Measurements from ENCODE around the gene MMP14. TPM values are rescaled to one million over a fixed set of nuclear protein-coding genes. Genes with fewer than 3 reads are reported as not detected.
A peak's percentile ranks its signal among the peaks of the same experiment; 100 is the strongest.

The MMP14 gene
- total and polyA plus RNA-seq, 2 of the 13 experiments (the other 11 are each of a cell fraction or from before 2014, with no cell fraction given) = 5.2 to 9.8 TPM

DNA sequence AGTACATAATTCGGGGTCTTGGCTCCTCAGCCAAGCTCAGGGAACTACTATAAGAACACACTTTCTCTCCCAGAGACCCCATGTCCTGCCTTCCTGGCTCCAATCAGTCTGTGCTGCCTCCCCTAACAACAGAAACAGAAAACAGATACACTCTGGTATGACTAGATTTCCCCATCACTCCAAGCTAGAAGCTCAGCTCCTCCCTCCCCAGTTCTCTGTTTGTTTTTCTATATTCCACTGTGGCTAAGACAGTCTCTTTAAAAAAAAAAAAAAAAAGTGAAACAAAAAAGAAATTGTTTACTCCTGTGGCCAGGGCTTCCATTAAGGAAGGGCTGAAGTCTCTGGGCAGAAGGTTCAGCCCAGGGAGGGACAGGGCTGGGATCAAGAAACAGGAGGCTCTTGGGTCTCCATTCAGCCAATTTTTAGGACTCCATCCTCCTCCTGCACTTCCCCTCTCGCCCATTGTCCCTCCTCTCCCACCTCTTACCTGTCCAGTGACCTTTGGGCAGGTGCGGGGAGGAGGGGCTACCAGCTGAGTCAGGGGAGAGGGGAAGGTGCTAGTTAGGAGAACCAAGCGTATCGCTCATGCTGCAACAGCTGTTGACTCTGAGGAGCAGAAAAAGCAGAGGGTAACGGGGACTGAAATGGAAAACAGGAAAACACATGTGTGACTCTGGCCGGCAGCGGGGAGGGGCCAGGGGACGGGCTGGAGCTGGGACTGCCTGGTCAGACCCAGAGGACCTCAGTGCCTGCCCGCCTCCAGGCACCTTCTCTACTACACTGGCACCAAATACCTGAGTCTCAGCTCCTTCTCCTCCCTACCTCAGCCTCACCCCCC is 17.0 kb upstream of the MMP14 start (continued):
- TF ChIP-seq ZNF784 (CRISPR knock-in tag; IDR thresholded peaks at IDR 0.05; ENCODE audit: borderline replicate concordance) (no peak), CAMTA2 (CRISPR knock-in tag; IDR thresholded peaks at IDR 0.05; ENCODE audit: borderline replicate concordance) (no peak), NR3C1 (CRISPR knock-in tag; IDR thresholded peaks at IDR 0.05) (no peak), CBX2 (IDR thresholded peaks at IDR 0.05; ENCODE audit: low read depth, low read length) (no peak), CBX2 (CRISPR knock-in tag; IDR thresholded peaks at IDR 0.05; ENCODE audit: low read depth) (no peak), ZNF740 (CRISPR knock-in tag; IDR thresholded peaks at IDR 0.05) (no peak), ZNF142 (CRISPR knock-in tag; IDR thresholded peaks at IDR 0.05) (peak; percentile 15; the same call in 1 of the 2 replicates), ATF1 (CRISPR knock-in tag; IDR thresholded peaks at IDR 0.05) (no peak), DR1 (CRISPR knock-in tag; IDR thresholded peaks at IDR 0.05) (no peak), FOXP1 (IDR thresholded peaks at IDR 0.05) (no peak), FOXP1 (CRISPR knock-in tag; IDR thresholded peaks at IDR 0.05) (peak; percentile 62), ZNF274 (CRISPR knock-in tag; IDR thresholded peaks at IDR 0.05) (no peak), CBX1 (IDR thresholded peaks at IDR 0.05; ENCODE audit: low read depth) (no peak), U2AF2 (IDR thresholded peaks at IDR 0.05; ENCODE audit: low read depth, low read length) (no peak), STAG1 (CRISPR knock-in tag; IDR thresholded peaks at IDR 0.05) (no peak; the same call in 1 of the 2 replicates), ZNF326 (CRISPR knock-in tag; IDR thresholded peaks at IDR 0.05; ENCODE audit: borderline replicate concordance) (no peak), RXRA (CRISPR knock-in tag; IDR thresholded peaks at IDR 0.05) (no peak), ZNF343 (CRISPR knock-in tag; IDR thresholded peaks at IDR 0.05) (no peak), ZFP36L2 (CRISPR knock-in tag; IDR thresholded peaks at IDR 0.05) (no peak), HHEX (CRISPR knock-in tag; IDR thresholded peaks at IDR 0.05) (0 out of 2 replicates have a peak, but pooled peaks have one; percentile 39)
- TF ChIP-seq, protein P1, sequence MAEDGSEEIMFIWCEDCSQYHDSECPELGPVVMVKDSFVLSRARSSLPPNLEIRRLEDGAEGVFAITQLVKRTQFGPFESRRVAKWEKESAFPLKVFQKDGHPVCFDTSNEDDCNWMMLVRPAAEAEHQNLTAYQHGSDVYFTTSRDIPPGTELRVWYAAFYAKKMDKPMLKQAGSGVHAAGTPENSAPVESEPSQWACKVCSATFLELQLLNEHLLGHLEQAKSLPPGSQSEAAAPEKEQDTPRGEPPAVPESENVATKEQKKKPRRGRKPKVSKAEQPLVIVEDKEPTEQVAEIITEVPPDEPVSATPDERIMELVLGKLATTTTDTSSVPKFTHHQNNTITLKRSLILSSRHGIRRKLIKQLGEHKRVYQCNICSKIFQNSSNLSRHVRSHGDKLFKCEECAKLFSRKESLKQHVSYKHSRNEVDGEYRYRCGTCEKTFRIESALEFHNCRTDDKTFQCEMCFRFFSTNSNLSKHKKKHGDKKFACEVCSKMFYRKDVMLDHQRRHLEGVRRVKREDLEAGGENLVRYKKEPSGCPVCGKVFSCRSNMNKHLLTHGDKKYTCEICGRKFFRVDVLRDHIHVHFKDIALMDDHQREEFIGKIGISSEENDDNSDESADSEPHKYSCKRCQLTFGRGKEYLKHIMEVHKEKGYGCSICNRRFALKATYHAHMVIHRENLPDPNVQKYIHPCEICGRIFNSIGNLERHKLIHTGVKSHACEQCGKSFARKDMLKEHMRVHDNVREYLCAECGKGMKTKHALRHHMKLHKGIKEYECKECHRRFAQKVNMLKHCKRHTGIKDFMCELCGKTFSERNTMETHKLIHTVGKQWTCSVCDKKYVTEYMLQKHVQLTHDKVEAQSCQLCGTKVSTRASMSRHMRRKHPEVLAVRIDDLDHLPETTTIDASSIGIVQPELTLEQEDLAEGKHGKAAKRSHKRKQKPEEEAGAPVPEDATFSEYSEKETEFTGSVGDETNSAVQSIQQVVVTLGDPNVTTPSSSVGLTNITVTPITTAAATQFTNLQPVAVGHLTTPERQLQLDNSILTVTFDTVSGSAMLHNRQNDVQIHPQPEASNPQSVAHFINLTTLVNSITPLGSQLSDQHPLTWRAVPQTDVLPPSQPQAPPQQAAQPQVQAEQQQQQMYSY (CRISPR knock-in tag; IDR thresholded peaks at IDR 0.05) = no peak
